K562 (cell line): ENCODE data around the gene ATF3. TPM values are rescaled to one million over a fixed set of nuclear protein-coding genes. Genes with fewer than 3 reads are reported as not detected.

ENCODE experiments used
- ATAC-seq: fragments of 200-7000 bp; cut with Tn5 transposase; 3 replicates; pipeline ENCODE4 v1.9.1; 2020; ENCODE audit warnings: moderate library complexity
- BruUV-seq: library from RNA; stranded (reverse); fragments of 400-500 nt; replicated peaks from 2 replicates; lab custom pipeline; 2021; lab: Mats Ljungman, UMichigan
- CTCF ChIA-PET: fragments of 300-600 bp; formaldehyde crosslinking; extraction: SDS; loops from one replicate; lab custom pipeline; 2021; ENCODE audit warnings: low intra/inter-chr PET ratio; lab: Yijun Ruan, JAX
- POLR2A ChIA-PET: fragments of 300-600, 350-650 bp; sonication (Branson Sonifier 250); formaldehyde crosslinking; extraction: SDS; loops from one replicate; lab custom pipeline; 2021; ENCODE audit warnings: antibody characterized with exemption, inconsistent platforms; lab: Yijun Ruan, JAX
- DNase-seq, 4 experiments: peaks; one replicate each; pipeline versions ENCODE4 v3.0.0 to v3.0.0-alpha.2; 2011 to 2018; ENCODE audit warnings: low spot score in 3 of 4, mixed read lengths in 3 of 4; ENCODE audit errors: extremely low read depth in 1 of 4
- FAIRE-seq: peaks from 2 replicates; lab custom pipeline; 2011; peaks lifted over from hg19 to GRCh38; lab: Jason Lieb, UNC
- H2AFZ ChIP-seq: 2 replicates; pipeline ENCODE4 v1.6.0; 2011; ENCODE audit warnings: low read depth, low read length, control low read depth, inconsistent platforms
- H3K27ac ChIP-seq: fragments of 200-600 bp; 3 replicates; pipeline ENCODE4 v1.8.0; 2011; ENCODE audit warnings: low read depth, mild to moderate bottlenecking, control low read depth, inconsistent platforms, low read length, moderate library complexity, mixed read lengths; ENCODE audit errors: extremely low read depth
- H3K27me3 ChIP-seq, 2 experiments: fragments of 300-600 bp in 1 of 2; 2 replicates in 1 of 2; 3 replicates in 1 of 2; pipeline versions ENCODE4 v1.6.0 to v1.8.0; 2011; ENCODE audit warnings: inconsistent platforms in 2 of 2, low read length in 2 of 2, mild to moderate bottlenecking in 1 of 2, mixed read lengths in 1 of 2, moderate library complexity in 1 of 2; ENCODE audit not compliant: control insufficient read depth in 2 of 2, insufficient read depth in 2 of 2
- H3K36me3 ChIP-seq: fragments of 300-600 bp; 3 replicates; pipeline ENCODE4 v1.8.0; 2011; ENCODE audit warnings: mild to moderate bottlenecking, low read length, inconsistent platforms; ENCODE audit not compliant: control insufficient read depth, insufficient read depth
- H3K4me1 ChIP-seq, 2 experiments: fragments of 200-600 bp in 1 of 2; replicated peaks in 1 of 2; 2 replicates in 1 of 2; 3 replicates in 1 of 2; pipeline versions ENCODE4 v1.5.1 to v1.8.0; 2011; ENCODE audit warnings: inconsistent platforms in 2 of 2, low read length in 2 of 2, mild to moderate bottlenecking in 1 of 2, mixed read lengths in 1 of 2, moderate library complexity in 1 of 2; ENCODE audit not compliant: control insufficient read depth in 2 of 2, insufficient read depth in 2 of 2
- H3K4me2 ChIP-seq: 2 replicates; pipeline ENCODE4 v1.6.1; 2011; ENCODE audit warnings: low read length, control low read depth, inconsistent platforms, mixed read lengths; ENCODE audit not compliant: insufficient read depth
- H3K4me3 ChIP-seq: fragments of 200-600 bp; sonication (generic), shearing (Covaris generic); 2 replicates; pipeline ENCODE4 v1.5.1; 2016; ENCODE audit warnings: control low read depth, inconsistent platforms
- H3K79me2 ChIP-seq: fragments of 200-600 bp; 3 replicates; pipeline ENCODE4 v1.8.0; 2011; ENCODE audit warnings: low read length, inconsistent platforms; ENCODE audit not compliant: control insufficient read depth, insufficient read depth
- H3K9ac ChIP-seq, 2 experiments: 2 replicates each; pipeline versions ENCODE4 v1.6.0 to v1.6.1; 2011; ENCODE audit warnings: low read depth in 2 of 2, low read length in 2 of 2, control low read depth in 1 of 2, inconsistent platforms in 1 of 2, mild to moderate bottlenecking in 1 of 2, mixed read lengths in 1 of 2; ENCODE audit not compliant: insufficient read depth in 1 of 2
- H3K9me1 ChIP-seq: one replicate; pipeline ENCODE4 v1.6.0; 2011; ENCODE audit warnings: inconsistent platforms, mild to moderate bottlenecking, low read length, moderate library complexity; ENCODE audit not compliant: control insufficient read depth, insufficient read depth
- H3K9me3 ChIP-seq: replicated peaks from 2 replicates; pipeline ENCODE4 v1.5.1; 2011; ENCODE audit warnings: low read depth, low read length, inconsistent platforms; ENCODE audit not compliant: control insufficient read depth, insufficient read depth
- H4K20me1 ChIP-seq: replicated peaks from 2 replicates; pipeline ENCODE4 v1.6.1; 2011; ENCODE audit warnings: low read length, inconsistent platforms, mixed read lengths; ENCODE audit not compliant: control insufficient read depth, insufficient read depth
- BRF1 ChIP-seq: IDR thresholded peaks from 3 replicates; pipeline ENCODE4 v1.6.1; 2011; ENCODE audit warnings: borderline replicate concordance, mild to moderate bottlenecking; ENCODE audit not compliant: insufficient read length; ENCODE audit errors: extremely low read depth
- DACH1 ChIP-seq: fragments of 450-650 bp; IDR thresholded peaks from 2 replicates; pipeline ENCODE4 v1.6.1; 2018; ENCODE audit not compliant: partially characterized antibody
- E2F4 ChIP-seq: sonication (generic); formaldehyde crosslinking; IDR thresholded peaks from 2 replicates; pipeline ENCODE4 v1.8.0; 2022; ENCODE audit warnings: mild to moderate bottlenecking, low read depth, missing genetic modification reagents
- ELF1 ChIP-seq: fragments of 200-800 bp; sonication (Bioruptor generic); IDR thresholded peaks from 2 replicates; pipeline ENCODE4 v1.6.1; 2016; ENCODE audit warnings: missing genetic modification characterization, missing compliant biosample characterization
- EZH2 ChIP-seq: IDR thresholded peaks from 2 replicates; pipeline ENCODE4 v1.6.1; 2012; ENCODE audit warnings: low read depth, mild to moderate bottlenecking, inconsistent platforms, low read length, borderline replicate concordance
- FOXM1 ChIP-seq, 2 experiments: fragments of 450-650 bp in 1 of 2; sonication (generic) in 1 of 2; formaldehyde crosslinking in 1 of 2; IDR thresholded peaks; 2 replicates each; pipeline versions ENCODE4 v1.6.1 to v1.9.0; 2017 to 2022; ENCODE audit warnings: low read depth in 2 of 2, mild to moderate bottlenecking in 2 of 2, missing genetic modification reagents in 1 of 2, moderate library complexity in 1 of 2
- GATAD2B ChIP-seq: fragments of 450-650 bp; IDR thresholded peaks from 2 replicates; pipeline ENCODE4 v1.6.1; 2017; ENCODE audit warnings: mild to moderate bottlenecking, borderline replicate concordance
- HSF4 ChIP-seq: fragments of 250-450 bp; sonication (Bioruptor Pico); IDR thresholded peaks from 2 replicates; pipeline ENCODE4 v2.1.2; 2022; ENCODE audit warnings: mild to moderate bottlenecking, moderate library complexity, borderline replicate concordance
- NFIX ChIP-seq: fragments of 250-450 bp; sonication (Bioruptor Pico); IDR thresholded peaks from 2 replicates; pipeline ENCODE4 v1.4.0; 2020; ENCODE audit warnings: low read depth, mild to moderate bottlenecking, moderate library complexity
- NR1H2 ChIP-seq: sonication (generic); formaldehyde crosslinking; IDR thresholded peaks from 2 replicates; pipeline ENCODE4 v1.4.0; 2020; ENCODE audit warnings: mild to moderate bottlenecking, missing genetic modification reagents
- OTX1 ChIP-seq: fragments of 450-650 bp; formaldehyde crosslinking; IDR thresholded peaks from 2 replicates; pipeline ENCODE4 v1.4.0; 2022; ENCODE audit warnings: mild to moderate bottlenecking
- PHB ChIP-seq: fragments of 250-450 bp; sonication (Bioruptor Pico); IDR thresholded peaks from 2 replicates; pipeline ENCODE4 v1.5.0; 2021
- PKNOX1 ChIP-seq: fragments of 450-650 bp; IDR thresholded peaks from 2 replicates; pipeline ENCODE4 v1.6.1; 2016
- TAF9B ChIP-seq: fragments of 450-650 bp; IDR thresholded peaks from 2 replicates; pipeline ENCODE4 v1.6.1; 2018; ENCODE audit warnings: mild to moderate bottlenecking; ENCODE audit not compliant: partially characterized antibody
- TRIM24 ChIP-seq, 2 experiments: fragments of 450-650 bp; IDR thresholded peaks; 2 replicates each; pipeline ENCODE4 v1.6.1; 2016
- ZNF12 ChIP-seq: sonication (generic); formaldehyde crosslinking; IDR thresholded peaks from 2 replicates; pipeline ENCODE4 v1.4.0; 2020; ENCODE audit warnings: mild to moderate bottlenecking, missing genetic modification reagents
- ZNF239 ChIP-seq: fragments of 250-450 bp; sonication (Bioruptor Pico); IDR thresholded peaks from 2 replicates; pipeline ENCODE4 v1.4.0; 2020; ENCODE audit warnings: mild to moderate bottlenecking
- WGBS: fragments of 100-300 bp; shearing (Covaris generic); methylation state at CpG from one replicate; pipeline ENCODE4 v1.1.6; 2016; ENCODE audit warnings: low coverage, mixed read lengths; ENCODE audit not compliant: insufficient coverage; ENCODE audit errors: missing lambda C conversion rate; 5-methylcytosine and 5-hydroxymethylcytosine counted together
- in situ Hi-C: fragments of 300-500 bp; cut with MboI; formaldehyde crosslinking; loops from 4 replicates; pipeline ENCODE4 v1.15.0; 2018; ENCODE audit warnings: inconsistent platforms, mixed read lengths
- intact Hi-C: fragments of 100-400 bp; cut with micrococcal nuclease; formaldehyde crosslinking; loops from 2 replicates; pipeline ENCODE4 v1.14.2; 2022
- polyA plus RNA-seq, 8 experiments: library from polyadenylated mRNA; depleted of rRNA in 4 of 8; stranded (reverse) in 5 of 8; unstranded in 3 of 8; fragments of >200 nt; fragmentation: Nextera tagmentation in 2 of 8; fragmentation: Illumina TruSeq in 1 of 8; extraction: Ambion mirVana in 2 of 8; extraction: Trizol in 1 of 8; gene quantifications; 2 replicates each; pipeline versions ENCODE4 v1.2.1 to v1.2.3, GENCODE V29; 2011 to 2014; ENCODE audit warnings: inconsistent platforms in 1 of 8, missing spikeins in 1 of 8
- total RNA-seq, 7 experiments: library from RNA; depleted of rRNA in 6 of 7; stranded (reverse); fragments of >200 nt in 6 of 7; fragmentation: Illumina TruSeq in 2 of 7; extraction: Trizol in 2 of 7; gene quantifications; 2 replicates each; pipeline versions ENCODE4 v1.2.1 to v1.2.3, GENCODE V29; 2011 to 2021; ENCODE audit warnings: low replicate concordance in 1 of 7
- TF ChIP-seq, protein P1 (sequence below): fragments of 450-650 bp; formaldehyde crosslinking; IDR thresholded peaks from 2 replicates; pipeline ENCODE4 v1.4.0; 2020; ENCODE audit warnings: mild to moderate bottlenecking
- TF ChIP-seq, protein P2 (sequence below), 2 experiments: fragments of 250-450 bp in 1 of 2; fragments of 450-650 bp in 1 of 2; sonication (Bioruptor Pico) in 1 of 2; IDR thresholded peaks; 2 replicates each; pipeline versions ENCODE4 v1.6.1 to v1.8.0; 2016 to 2021; ENCODE audit warnings: mild to moderate bottlenecking in 2 of 2, moderate library complexity in 2 of 2, missing compliant biosample characterization in 1 of 2, missing genetic modification characterization in 1 of 2

ATF3 gene
- total and polyA plus RNA-seq, 9 of the 15 experiments (the other 6 are each of a cell fraction or from before 2014, with no cell fraction given) = 3.5 to 28.2 (median 19.8) TPM

GRCh38 chr1:212562771-212563170 lies 45.8 kb upstream of the ATF3 start (continued):
- peak; percentile 89; the same call in 1 of the 2 replicates for TF ChIP-seq ZNF12
- TF ChIP-seq NFIX (CRISPR knock-in tag) = no peak
- TF ChIP-seq ELF1 (tag) = no peak

GRCh38 chr1:212565079-212565478 lies 43.5 kb upstream of the ATF3 start:
- Histone ChIP-seq H3K27me3 (peaks cover 4 to 15% of the 10 kb centered on the region in 2 experiments; a peak in 4 of 5 replicates), H3K4me3 (no peak overlapping the region), H3K27ac (no peak overlapping the region), H3K4me2 (no peak overlapping the region), H3K4me1 (peaks cover under 1 to 13% of the 10 kb centered on the region in 2 experiments; a peak in 4 of 5 replicates), H3K36me3 (no peaks in the 10 kb centered on the region), H3K79me2 (no peaks in the 10 kb centered on the region), H2AFZ (no peak overlapping the region), H3K9ac (no peak overlapping the region), H4K20me1 (no peaks in the 10 kb centered on the region), H3K9me1 (no peaks in the 10 kb centered on the region), H3K9me3 (no peaks in the 10 kb centered on the region)
- ChIA-PET CTCF (no interaction called here), POLR2A (interaction anchor here (0.6 kb wide), 1 partner anchor 40 kb away, joined by 3 read pairs; no protein-coding TSS in a partner anchor)
- no peak for FAIRE-seq
- intact Hi-C loops (no loop called here), in situ Hi-C loops (no loop called here)
- WGBS = 16% methylated on average over 4 of the region's 4 CpGs
- ATAC-seq = no peak
- no TSS peak for BruUV-seq
- DNase-seq = no peak
- TF ChIP-seq GATAD2B = no peak
- TF ChIP-seq OTX1 (CRISPR knock-in tag) = no peak
- no peak for TF ChIP-seq FOXM1 (IDR thresholded peaks at IDR 0.05; ENCODE audit: low read depth)
- no peak for TF ChIP-seq FOXM1 (CRISPR knock-in tag; IDR thresholded peaks at IDR 0.05; ENCODE audit: low read depth)
- TF ChIP-seq, protein P1, sequence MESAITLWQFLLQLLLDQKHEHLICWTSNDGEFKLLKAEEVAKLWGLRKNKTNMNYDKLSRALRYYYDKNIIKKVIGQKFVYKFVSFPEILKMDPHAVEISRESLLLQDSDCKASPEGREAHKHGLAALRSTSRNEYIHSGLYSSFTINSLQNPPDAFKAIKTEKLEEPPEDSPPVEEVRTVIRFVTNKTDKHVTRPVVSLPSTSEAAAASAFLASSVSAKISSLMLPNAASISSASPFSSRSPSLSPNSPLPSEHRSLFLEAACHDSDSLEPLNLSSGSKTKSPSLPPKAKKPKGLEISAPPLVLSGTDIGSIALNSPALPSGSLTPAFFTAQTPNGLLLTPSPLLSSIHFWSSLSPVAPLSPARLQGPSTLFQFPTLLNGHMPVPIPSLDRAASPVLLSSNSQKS (CRISPR knock-in tag) = no peak
- TF ChIP-seq EZH2 = no peak
- no peak for TF ChIP-seq TRIM24 (IDR thresholded peaks at IDR 0.05)
- no peak for TF ChIP-seq HSF4 (CRISPR knock-in tag)
- TF ChIP-seq, protein P2, sequence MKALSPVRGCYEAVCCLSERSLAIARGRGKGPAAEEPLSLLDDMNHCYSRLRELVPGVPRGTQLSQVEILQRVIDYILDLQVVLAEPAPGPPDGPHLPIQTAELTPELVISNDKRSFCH (CRISPR knock-in tag; IDR thresholded peaks at IDR 0.05) = no peak
- TF ChIP-seq, protein P2 (tag; IDR thresholded peaks at IDR 0.05) = no peak
- TF ChIP-seq BRF1 = no peak
- no peak for TF ChIP-seq TAF9B
- TF ChIP-seq NR1H2 = no peak
- TF ChIP-seq DACH1 = peak; percentile 10
- TF ChIP-seq E2F4 = no peak
- TF ChIP-seq PKNOX1 = peak; percentile 50
- no peak for TF ChIP-seq ZNF239 (CRISPR knock-in tag)
- no peak for TF ChIP-seq PHB (CRISPR knock-in tag)
